ENCODE results near the gene TUBB3. TPM values are rescaled to one million over a fixed set of nuclear protein-coding genes. Genes with fewer than 3 reads are reported as not detected.

The TUBB3 gene
- total and polyA plus RNA-seq, 8 donors: 0.29 to 14.5 (median 3.7) TPM; not detected in 2

DNA sequence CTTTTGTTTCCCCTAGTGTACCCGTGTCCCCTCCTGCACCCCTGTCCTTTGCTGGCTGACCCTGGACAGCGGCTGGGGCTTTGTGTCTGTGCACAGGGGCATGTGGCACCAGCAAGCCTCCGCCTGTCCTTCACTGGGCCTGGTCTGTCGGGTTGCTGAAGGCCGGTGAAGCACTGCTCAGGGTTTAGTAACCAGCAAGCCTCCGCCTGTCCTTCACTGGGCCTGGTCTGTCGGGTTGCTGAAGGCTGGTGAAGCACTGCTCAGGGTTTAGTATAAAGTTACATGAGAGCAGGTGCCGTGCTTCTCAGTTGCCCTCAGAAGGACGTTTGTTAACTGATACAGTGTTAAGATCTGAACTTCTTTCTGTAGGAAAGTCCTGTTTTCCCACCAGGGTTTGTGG lies 59.2 kb downstream of the TUBB3 start:
- intact Hi-C loops (cut with DNase I; ENCODE audit: low total_unique reads): no loop called here
- no peaks in the 10 kb centered on the region for H3K9me3 ChIP-seq
- H3K27ac ChIP-seq: no peak overlapping the region
- 89 to 97% (median 93%) methylated on average over 7 to 9 of the region's 9 CpGs for WGBS, 5 donors
- TF ChIP-seq EP300 (IDR thresholded peaks at IDR 0.05): no peak
- TF ChIP-seq POLR2A (IDR thresholded peaks at IDR 0.05): no peak
- TF ChIP-seq CTCF (IDR thresholded peaks at IDR 0.05): no peak
- no peak for TF ChIP-seq POLR2AphosphoS5 (IDR thresholded peaks at IDR 0.05)
- peaks cover 77 to 98% (median 97%) of the 10 kb centered on the region in 4 donors for H3K36me3 ChIP-seq
- no peaks in the 10 kb centered on the region for H3K27me3 ChIP-seq
- no peaks in the 10 kb centered on the region for H3K4me1 ChIP-seq
- H3K4me3 ChIP-seq: no peak overlapping the region
- no peak for DNase-seq

DNA sequence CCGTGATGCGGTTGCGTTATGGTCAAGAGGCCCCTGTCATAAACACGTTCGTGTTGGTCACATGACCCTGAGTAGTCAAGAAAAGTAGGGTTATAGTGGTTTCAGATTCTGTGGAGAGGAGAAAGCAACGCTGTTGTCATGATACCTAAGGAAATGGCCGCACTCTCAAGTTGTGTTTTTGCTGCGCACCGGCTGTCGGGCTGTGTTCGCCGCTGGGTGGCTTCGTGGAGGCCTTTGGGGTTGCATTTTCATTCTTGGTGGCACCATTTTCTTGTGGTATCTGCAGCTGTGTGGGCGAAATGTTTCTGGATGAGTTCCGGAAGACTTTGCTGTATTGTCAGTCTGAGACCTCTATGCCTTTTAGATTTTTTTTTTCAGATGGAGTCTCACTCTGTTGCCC lies 60.4 kb downstream of the TUBB3 start:
- no peak overlapping the region for H3K4me3 ChIP-seq
- H3K27ac ChIP-seq: no peak overlapping the region
- intact Hi-C loops (cut with DNase I; ENCODE audit: low total_unique reads): no loop called here
- H3K4me1 ChIP-seq: no peaks in the 10 kb centered on the region
- no peaks in the 10 kb centered on the region for H3K9me3 ChIP-seq
- H3K27me3 ChIP-seq: no peaks in the 10 kb centered on the region
- 85 to 95% (median 87%) methylated on average over 15 of the region's 15 CpGs for WGBS, 5 donors
- DNase-seq: no peak
- no peak for TF ChIP-seq POLR2AphosphoS5 (IDR thresholded peaks at IDR 0.05)
- peaks cover 74 to 98% (median 96%) of the 10 kb centered on the region in 4 donors for H3K36me3 ChIP-seq

GRCh38 chr16:89984216-89984615 lies 61.1 kb downstream of the TUBB3 start:
- intact Hi-C loops (cut with DNase I; ENCODE audit: low total_unique reads): no loop called here
- H3K36me3 ChIP-seq: peaks cover 73 to 98% (median 96%) of the 10 kb centered on the region in 4 donors
- H3K4me3 ChIP-seq: no peak overlapping the region
- no peaks in the 10 kb centered on the region for H3K9me3 ChIP-seq
- H3K27ac ChIP-seq: no peak overlapping the region
- DNase-seq: no peak
- H3K4me1 ChIP-seq: no peaks in the 10 kb centered on the region
- 89 to 96% (median 94%) methylated on average over 7 of the region's 7 CpGs for WGBS, 5 donors
- no peak for TF ChIP-seq EP300 (IDR thresholded peaks at IDR 0.05)
- TF ChIP-seq POLR2AphosphoS5 (IDR thresholded peaks at IDR 0.05): no peak
- no peak for TF ChIP-seq CTCF (IDR thresholded peaks at IDR 0.05)
- TF ChIP-seq POLR2A (IDR thresholded peaks at IDR 0.05): no peak
- no peaks in the 10 kb centered on the region for H3K27me3 ChIP-seq

DNA sequence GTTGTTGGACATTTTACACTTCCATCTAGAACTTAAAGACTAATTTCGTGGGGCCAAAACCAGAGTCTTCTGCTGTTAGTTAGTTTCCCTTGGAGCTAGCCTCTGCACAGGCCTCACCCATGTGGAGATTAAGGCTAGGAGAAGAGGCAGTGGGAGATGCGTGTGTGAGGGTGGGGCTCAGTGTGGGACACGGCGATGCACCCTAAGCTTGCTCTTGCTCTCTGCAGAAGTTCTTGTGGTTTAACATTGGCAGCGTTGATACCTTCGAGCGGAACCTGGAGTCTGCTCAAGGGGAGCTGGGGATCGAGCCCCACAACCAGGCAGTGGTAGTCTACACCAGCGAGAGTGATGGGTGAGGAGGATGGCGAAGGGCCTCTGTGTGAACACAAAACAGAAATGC lies 62.1 kb downstream of the TUBB3 start:
- no peak for DNase-seq
- peaks cover 69 to 95% (median 93%) of the 10 kb centered on the region in 4 donors for H3K36me3 ChIP-seq
- no peaks in the 10 kb centered on the region for H3K9me3 ChIP-seq
- no peaks in the 10 kb centered on the region for H3K4me1 ChIP-seq
- 91 to 96% (median 94%) methylated on average over 10 of the region's 10 CpGs for WGBS, 5 donors
- H3K27me3 ChIP-seq: no peaks in the 10 kb centered on the region
- intact Hi-C loops (cut with DNase I; ENCODE audit: low total_unique reads): no loop called here
- TF ChIP-seq CTCF (IDR thresholded peaks at IDR 0.05): no peak
- no peak for TF ChIP-seq EP300 (IDR thresholded peaks at IDR 0.05)
- TF ChIP-seq POLR2A (IDR thresholded peaks at IDR 0.05): no peak
- no peak for TF ChIP-seq POLR2AphosphoS5 (IDR thresholded peaks at IDR 0.05)
- H3K4me3 ChIP-seq: no peak overlapping the region
- H3K27ac ChIP-seq: no peak overlapping the region

Other genes starting within 250 kb of the TUBB3 start
- 100 to 1,000 TPM in 3 of 5 donors, 10 to 100 TPM in 2; 40.9 to 256 (median 133) TPM for gene CDK10, start 236.7 kb upstream of the TUBB3 start, total RNA-seq
- gene CDK10, start 236.7 kb upstream of the TUBB3 start, polyA plus RNA-seq: 100 to 1,000 TPM in 1 of 3 donors, 10 to 100 TPM in 2; 60.0 to 106 (median 67.1) TPM
- gene SPATA2L, start 221.6 kb upstream of the TUBB3 start, total RNA-seq: 10 to 100 TPM in 3 of 5 donors, 1 to 10 TPM in 1, not detected in 1; 9.7 to 41.4 (median 32.3) TPM
- gene SPATA2L, start 221.6 kb upstream of the TUBB3 start, polyA plus RNA-seq: 10 to 100 TPM; 10.6 to 12.8 (median 12.2) TPM
- gene VPS9D1, start 202.4 kb upstream of the TUBB3 start, total RNA-seq: 10 to 100 TPM in 2 of 5 donors, 1 to 10 TPM in 3; 2.7 to 43.2 (median 4.3) TPM
- 10 to 100 TPM in 2 of 3 donors, 1 to 10 TPM in 1; 6.3 to 23.7 (median 11.4) TPM for gene VPS9D1, start 202.4 kb upstream of the TUBB3 start, polyA plus RNA-seq
- gene ZNF276, start 201.8 kb upstream of the TUBB3 start, total RNA-seq: 100 to 1,000 TPM in 3 of 5 donors, 10 to 100 TPM in 2; 27.2 to 418 (median 105) TPM
- 10 to 100 TPM; 11.0 to 24.5 (median 13.6) TPM for gene ZNF276, start 201.8 kb upstream of the TUBB3 start, polyA plus RNA-seq
- gene FANCA, start 106.7 kb upstream of the TUBB3 start, total RNA-seq: 100 to 1,000 TPM in 2 of 5 donors, 10 to 100 TPM in 3; 10.7 to 276 (median 29.3) TPM
- gene FANCA, start 106.7 kb upstream of the TUBB3 start, polyA plus RNA-seq: 10 to 100 TPM in 1 of 3 donors, 1 to 10 TPM in 2; 3.8 to 10.4 (median 6.1) TPM
- 100 to 1,000 TPM in 1 of 5 donors, 10 to 100 TPM in 4; 17.3 to 230 (median 35.5) TPM for gene SPIRE2, start 94.9 kb upstream of the TUBB3 start, total RNA-seq
- gene SPIRE2, start 94.9 kb upstream of the TUBB3 start, polyA plus RNA-seq: 10 to 100 TPM in 1 of 3 donors, 1 to 10 TPM in 2; 3.9 to 26.0 (median 6.5) TPM
- gene TCF25, start 49.8 kb upstream of the TUBB3 start, total RNA-seq: 100 to 1,000 TPM; 132 to 748 (median 335) TPM
- gene TCF25, start 49.8 kb upstream of the TUBB3 start, polyA plus RNA-seq: 100 to 1,000 TPM; 124 to 276 (median 146) TPM
- gene MC1R, start 4.5 kb upstream of the TUBB3 start, total RNA-seq: 10 to 100 TPM in 1 of 5 donors, 1 to 10 TPM in 4; 1.3 to 11.3 (median 6.7) TPM
- 1 to 10 TPM; 1.4 to 3.9 (median 1.8) TPM for gene MC1R, start 4.5 kb upstream of the TUBB3 start, polyA plus RNA-seq
- 100 to 1,000 TPM in 1 of 5 donors, 10 to 100 TPM in 4; 26.4 to 329 (median 56.1) TPM for gene DEF8, start 25.4 kb downstream of the TUBB3 start, total RNA-seq
- gene DEF8, start 25.4 kb downstream of the TUBB3 start, polyA plus RNA-seq: 10 to 100 TPM; 52.5 to 74.6 (median 61.9) TPM
- gene DBNDD1, start 96.1 kb downstream of the TUBB3 start, total RNA-seq: 10 to 100 TPM in 2 of 5 donors, 1 to 10 TPM in 1, under 1 TPM in 1, not detected in 1; 0.73 to 37.1 (median 15.1) TPM
- gene DBNDD1, start 96.1 kb downstream of the TUBB3 start, polyA plus RNA-seq: 1 to 10 TPM; 5.8 to 9.9 (median 7.3) TPM
- not detected for gene PRDM7, start 154.0 kb downstream of the TUBB3 start, total RNA-seq
- not detected for gene PRDM7, start 154.0 kb downstream of the TUBB3 start, polyA plus RNA-seq

Data from stomach (tissue), 9 donors.